Heart left ventricle (tissue), 16 donors: Measurements from ENCODE around the gene TGFBR3L. TPM values are rescaled to one million over a fixed set of nuclear protein-coding genes. Genes with fewer than 3 reads are reported as not detected.
A peak's percentile ranks its signal among the peaks of the same experiment; 100 is the strongest.
"Not testable (repeated sequence)": the region's sequence is repeated elsewhere in the genome, so short reads cannot be mapped to it uniquely, and the experiment has no call there.

Experiments
- ATAC-seq, 4 donors: fragments of 200-7000 bp; cut with Tn5 transposase; one replicate each; pipeline ENCODE4 v1.9.1; 2020 to 2022; ENCODE audit warnings: moderate library complexity in 4 of 4, mild to moderate bottlenecking in 3 of 4, moderate number of reproducible peaks in 1 of 4
- DNase-seq, 5 donors: peaks; one replicate each; pipeline ENCODE4 v3.0.0-alpha.2; 2020
- H3K27ac ChIP-seq, 12 donors: fragments of 200-600 bp; sonication (generic) in 4 of 12; one replicate each; pipeline versions ENCODE4 v1.5.0 to v1.8.0; 2016 to 2022; ENCODE audit warnings: mild to moderate bottlenecking in 2 of 12
- H3K27me3 ChIP-seq, 9 donors: fragments of 200-600 bp; sonication (generic) in 2 of 9; one replicate each; pipeline versions ENCODE4 v1.5.1 to v1.8.0; 2016 to 2022; ENCODE audit warnings: mild to moderate bottlenecking in 3 of 9
- H3K36me3 ChIP-seq, 9 donors: fragments of 200-600 bp; sonication (generic) in 2 of 9; one replicate each; pipeline versions ENCODE4 v1.5.0 to v1.8.0; 2018 to 2022; ENCODE audit warnings: mild to moderate bottlenecking in 2 of 9
- H3K4me1 ChIP-seq, 12 donors: fragments of 200-600 bp; sonication (generic) in 4 of 12; one replicate each; pipeline versions ENCODE4 v1.5.0 to v1.8.0; 2016 to 2022; ENCODE audit warnings: mild to moderate bottlenecking in 3 of 12
- H3K4me3 ChIP-seq, 12 donors: fragments of 200-600 bp; sonication (generic) in 4 of 12; one replicate each; pipeline versions ENCODE4 v1.5.0 to v1.8.0; 2017 to 2022; ENCODE audit warnings: mild to moderate bottlenecking in 9 of 12, moderate library complexity in 4 of 12
- H3K9me3 ChIP-seq, 12 donors: fragments of 200-600 bp; sonication (generic) in 4 of 12; one replicate each; pipeline versions ENCODE4 v1.5.0 to v1.8.0; 2016 to 2022; ENCODE audit warnings: mild to moderate bottlenecking in 1 of 12
- POLR2A ChIP-seq, 2 donors: fragments of 450-650 bp; IDR thresholded peaks; one replicate each; pipeline ENCODE4 v1.6.1; 2017; ENCODE audit warnings: antibody characterized with exemption in 2 of 2, mild to moderate bottlenecking in 2 of 2, moderate library complexity in 2 of 2
- WGBS, 4 donors: extraction: QIAGEN DNeasy Blood & Tissue Kit in 2 of 4; methylation state at CpG; one replicate each; pipeline versions ENCODE4 v1.1.5 to v1.1.7; 2013 to 2018; 5-methylcytosine and 5-hydroxymethylcytosine counted together
- intact Hi-C, 10 donors: fragments of 100-400 bp; cut with DNase I; formaldehyde crosslinking; loops; one replicate each; pipeline versions ENCODE4 v1.11.1 to v1.14.2; 2022
- polyA plus RNA-seq, 2 donors: library from polyadenylated mRNA; stranded (reverse); fragments of 200-250 nt; gene quantifications; one replicate each; pipeline ENCODE4 v1.2.3, GENCODE V29; 2013
- total RNA-seq, 9 donors: library from RNA; depleted of rRNA in 2 of 9; stranded (reverse); fragments of >200 nt in 2 of 9; fragmentation: NEBNext Ultra II Directional in 3 of 9; extraction: Animal tissue kit (Norgen Biotek cat#: 25700) in 3 of 9; gene quantifications; one replicate each; pipeline versions ENCODE4 v1.1.0 to v1.2.4, GENCODE V29; 2016 to 2023
- TF ChIP-seq, protein P1 (sequence below), 12 donors: fragments of 200-600 bp; sonication (generic) in 4 of 12; IDR thresholded peaks; one replicate each; pipeline versions ENCODE4 v1.5.0 to v1.8.0; 2018 to 2022; ENCODE audit warnings: antibody characterized with exemption in 12 of 12, mild to moderate bottlenecking in 5 of 12
- donor health status: ischemic (EF 13 %, LVEDD 7.1; RV severe dilation, severe dysfunction).
- donor health status: healthy with polysubstance abuse.
- donor health status: DM: no; HTN: yes; CAD: no.
- donor health status: DM: no; HTN: no; CAD: no.
- donor health status: ischemic (EF 25% LVEDD 6.9; RV normal size, moderate dysfunction).
- donor health status: ischemic (EF 25% LVEDD 5.7; RV mildly dilated, moderate dysfunction).
- donor health status: healthy.
- donor health status: DM: yes; HTN: yes; CAD: no.
- donor health status: ischemic (EF 35%, LVEDD 5.7; RV mildly dilated, moderate dysfunction).
- donor health status: nonischemic (EF 11% LVEDD 7.7; RV severe dilation, severe dysfunction).
- donor health status: DM: yes; HTN: yes; CAD: no.
- donor health status: PGD.
- donor health status: ischemic (EF 29% LVEDD 5.4; RV normal size, mild dysfunction).
- donor health status: nonischemic (EF 23%, LVEDD 6.1; RV moderate dilation, normal function).

The TGFBR3L gene
- total and polyA plus RNA-seq, 11 donors: 0.76 to 41.2 (median 6.8) TPM

DNA sequence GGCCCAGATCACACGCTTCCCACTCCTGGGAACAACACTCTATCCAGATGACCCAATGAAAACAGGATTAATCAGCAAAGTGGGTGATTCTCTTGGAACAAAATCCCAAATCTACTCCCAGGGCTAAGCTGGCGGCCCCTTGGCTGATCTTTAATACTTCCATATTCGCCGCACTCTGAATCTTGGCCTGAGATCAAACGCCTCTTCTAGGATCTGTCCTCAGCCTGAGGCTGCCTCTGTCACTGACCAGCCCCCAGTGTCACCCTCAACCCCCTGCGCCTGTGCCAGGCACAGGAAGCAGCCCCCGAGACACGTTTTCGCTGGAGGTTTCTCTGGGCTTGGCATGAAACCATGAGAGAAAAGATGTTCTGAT lies 13.7 kb downstream of the TGFBR3L start:
- 35 to 53% (median 42%) methylated on average over 8 to 9 of the region's 9 CpGs for WGBS, 4 donors
- DNase-seq (no peak), ATAC-seq (peak; percentile 2 to 25 (median 18))
- H3K27me3 ChIP-seq: no peaks in the 10 kb centered on the region
- TF ChIP-seq, protein P1, sequence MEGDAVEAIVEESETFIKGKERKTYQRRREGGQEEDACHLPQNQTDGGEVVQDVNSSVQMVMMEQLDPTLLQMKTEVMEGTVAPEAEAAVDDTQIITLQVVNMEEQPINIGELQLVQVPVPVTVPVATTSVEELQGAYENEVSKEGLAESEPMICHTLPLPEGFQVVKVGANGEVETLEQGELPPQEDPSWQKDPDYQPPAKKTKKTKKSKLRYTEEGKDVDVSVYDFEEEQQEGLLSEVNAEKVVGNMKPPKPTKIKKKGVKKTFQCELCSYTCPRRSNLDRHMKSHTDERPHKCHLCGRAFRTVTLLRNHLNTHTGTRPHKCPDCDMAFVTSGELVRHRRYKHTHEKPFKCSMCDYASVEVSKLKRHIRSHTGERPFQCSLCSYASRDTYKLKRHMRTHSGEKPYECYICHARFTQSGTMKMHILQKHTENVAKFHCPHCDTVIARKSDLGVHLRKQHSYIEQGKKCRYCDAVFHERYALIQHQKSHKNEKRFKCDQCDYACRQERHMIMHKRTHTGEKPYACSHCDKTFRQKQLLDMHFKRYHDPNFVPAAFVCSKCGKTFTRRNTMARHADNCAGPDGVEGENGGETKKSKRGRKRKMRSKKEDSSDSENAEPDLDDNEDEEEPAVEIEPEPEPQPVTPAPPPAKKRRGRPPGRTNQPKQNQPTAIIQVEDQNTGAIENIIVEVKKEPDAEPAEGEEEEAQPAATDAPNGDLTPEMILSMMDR (IDR thresholded peaks at IDR 0.05): no peak
- no peak for TF ChIP-seq POLR2A (IDR thresholded peaks at IDR 0.05)
- H3K36me3 ChIP-seq: peaks cover 9 to 43% (median 35%) of the 10 kb centered on the region in 9 donors
- peaks cover 3 to 48% (median 25%) of the 10 kb centered on the region in 12 donors for H3K4me1 ChIP-seq
- H3K9me3 ChIP-seq: no peaks in the 10 kb centered on the region
- peak overlapping the region in 10 of 12 donors; percentile 23 to 85 (median 54) for H3K27ac ChIP-seq
- intact Hi-C loops: loop anchor here in 1 of 10 donors (5.0 kb wide), 1 partner anchor 76 kb away; no protein-coding TSS in a partner anchor
- H3K4me3 ChIP-seq: peak overlapping the region in 1 of 12 donors; percentile 16

DNA sequence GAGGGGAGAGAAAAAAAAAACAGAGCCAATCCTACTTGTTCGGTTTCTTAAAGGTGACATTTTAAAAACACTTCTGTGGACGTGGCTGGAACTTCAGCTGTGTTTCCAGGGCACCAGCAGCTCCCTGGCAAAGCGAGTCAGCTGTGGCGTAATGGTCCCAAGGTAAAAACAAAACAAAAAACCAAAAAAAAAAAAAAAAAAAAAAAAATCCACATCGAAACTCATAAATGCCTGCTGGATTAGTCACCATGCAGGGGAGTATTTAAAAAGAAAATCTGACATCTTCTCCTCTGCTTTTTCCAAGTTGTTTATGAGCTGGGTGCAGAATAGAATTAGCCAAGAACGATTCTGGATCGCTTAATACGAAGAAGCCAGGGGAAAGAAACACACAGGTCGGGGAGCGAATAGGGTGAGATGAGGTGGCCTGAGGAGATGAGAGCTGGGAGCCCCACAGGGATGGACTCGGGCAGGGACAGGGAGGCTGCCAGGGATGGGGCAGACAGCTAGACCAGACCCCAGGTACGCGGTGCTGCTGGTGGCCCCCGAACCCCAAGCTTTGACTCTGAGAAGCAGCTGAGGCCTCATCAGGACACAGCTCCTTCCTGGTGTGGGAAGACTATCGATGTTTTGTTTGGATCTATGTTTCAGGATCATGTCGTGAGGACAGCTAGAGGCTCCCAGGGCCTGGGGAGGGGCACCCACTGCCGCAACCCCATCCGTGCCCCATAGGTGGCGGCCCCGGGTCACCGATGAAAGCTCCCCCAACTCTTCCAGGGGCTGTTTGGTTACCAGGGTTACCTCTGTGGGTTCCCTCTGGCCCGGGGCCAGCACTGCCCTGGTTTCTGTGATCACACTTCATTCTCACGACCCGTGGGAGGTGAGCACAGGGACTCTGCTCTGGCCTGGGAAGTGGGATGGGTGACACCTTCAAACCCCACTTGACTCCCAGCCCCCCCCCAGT lies 14.4 kb downstream of the TGFBR3L start:
- peak in 1 of 4 donors; percentile 12 for ATAC-seq
- no peak for DNase-seq
- H3K36me3 ChIP-seq: peaks cover 11 to 49% (median 42%) of the 10 kb centered on the region in 9 donors
- peaks cover 3 to 48% (median 25%) of the 10 kb centered on the region in 12 donors for H3K4me1 ChIP-seq
- peak overlapping the region in 11 of 12 donors; percentile 6 to 85 (median 61) for H3K27ac ChIP-seq
- 59 to 62% (median 60%) methylated on average over 23 to 24 of the region's 24 CpGs for WGBS, 4 donors
- no peak for TF ChIP-seq POLR2A (IDR thresholded peaks at IDR 0.05)
- TF ChIP-seq, protein P1 (IDR thresholded peaks at IDR 0.05): peak in 3 of 12 donors; percentile 22 to 27 (median 22)
- no peaks in the 10 kb centered on the region for H3K27me3 ChIP-seq
- H3K9me3 ChIP-seq: no peaks in the 10 kb centered on the region
- H3K4me3 ChIP-seq: peak overlapping the region in 1 of 12 donors; percentile 16
- intact Hi-C loops: loop anchor here in 1 of 10 donors (5.0 kb wide), 1 partner anchor 77 kb away; no protein-coding TSS in a partner anchor

DNA sequence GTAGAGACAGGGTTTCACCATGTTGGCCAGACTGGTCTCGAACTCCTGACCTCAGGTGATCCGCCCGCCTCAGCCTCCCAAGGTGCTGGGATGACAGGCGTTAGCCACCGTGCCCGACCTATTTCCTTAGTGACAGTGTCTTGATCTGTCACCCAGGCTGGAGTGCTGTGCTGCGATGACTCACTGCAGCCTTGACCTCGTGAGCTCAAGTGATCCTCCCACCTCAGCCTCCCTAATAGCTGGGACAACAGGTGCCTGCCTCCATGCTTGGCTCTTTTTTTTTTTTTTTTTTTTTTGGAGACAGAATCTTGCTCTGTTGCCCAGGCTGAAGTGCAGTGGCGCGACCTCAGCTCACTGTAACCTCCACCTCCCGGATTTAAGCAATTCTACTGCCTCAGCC lies 15.4 kb downstream of the TGFBR3L start:
- H3K27ac ChIP-seq: peak overlapping the region in 3 of 12 donors; percentile 54 to 85 (median 62)
- H3K4me1 ChIP-seq: peaks cover 3 to 42% (median 21%) of the 10 kb centered on the region in 12 donors
- ATAC-seq, H3K27me3 ChIP-seq, DNase-seq, intact Hi-C loops, H3K9me3 ChIP-seq, H3K4me3 ChIP-seq: not testable (repeated sequence)
- peaks cover 15 to 60% (median 51%) of the 10 kb centered on the region in 9 donors for H3K36me3 ChIP-seq
- 91 to 96% (median 93%) methylated on average over 11 of the region's 11 CpGs for WGBS, 4 donors

DNA sequence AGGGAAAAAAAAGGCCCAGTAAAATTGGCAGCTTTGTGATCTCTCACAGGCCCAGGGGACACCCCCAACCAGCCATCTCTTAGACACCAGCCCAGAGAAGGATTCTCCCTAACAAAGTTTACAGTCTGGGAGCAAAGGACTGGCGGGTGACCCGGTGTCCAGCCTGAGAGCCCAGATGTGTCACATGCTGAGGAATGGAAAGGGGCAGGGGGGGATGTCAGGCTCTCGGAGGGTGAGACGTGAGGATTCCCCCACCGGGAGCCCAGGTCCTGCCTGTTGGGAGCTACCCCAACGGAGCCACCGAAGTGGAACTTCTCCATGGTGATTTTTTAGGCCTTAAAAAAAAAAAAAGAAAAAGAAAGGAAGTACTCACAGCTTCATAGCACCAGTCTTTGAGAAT lies 16.1 kb downstream of the TGFBR3L start:
- Histone ChIP-seq H3K27ac (peak overlapping the region in 4 of 12 donors; percentile 24 to 85 (median 58)), H3K4me1 (peaks cover 0 to 35% (median 19%) of the 10 kb centered on the region in 12 donors), H3K36me3 (peaks cover 19 to 67% (median 59%) of the 10 kb centered on the region in 9 donors), H3K4me3 (no peak overlapping the region), H3K9me3 (no peaks in the 10 kb centered on the region), H3K27me3 (no peaks in the 10 kb centered on the region)
- intact Hi-C loops: no loop called here
- 67 to 81% (median 78%) methylated on average over 7 of the region's 7 CpGs for WGBS, 4 donors
- ATAC-seq: no peak
- DNase-seq: no peak
- TF ChIP-seq, protein P1 (IDR thresholded peaks at IDR 0.05): no peak
- no peak for TF ChIP-seq POLR2A (IDR thresholded peaks at IDR 0.05)
